Upper lobe of left lung (tissue), 6 donors: ENCODE measurements around the gene SLC25A30. TPM values are rescaled to one million over a fixed set of nuclear protein-coding genes. Genes with fewer than 3 reads are reported as not detected.

Experiments used
- ATAC-seq, 2 donors: fragments of 200-7000 bp; cut with Tn5 transposase; one replicate each; pipeline ENCODE4 v1.9.1; 2022; ENCODE audit warnings: mild to moderate bottlenecking in 2 of 2, moderate library complexity in 2 of 2; ENCODE audit not compliant: low FRiP score in 2 of 2
- DNase-seq, 2 donors: peaks; one replicate each; pipeline ENCODE4 v3.0.0-alpha.2; 2019 to 2020
- H3K27ac ChIP-seq, 4 donors: fragments of 200-600 bp; sonication (generic); one replicate each; pipeline ENCODE4 v1.5.1; 2016 to 2019
- H3K27me3 ChIP-seq, 4 donors: fragments of 200-600 bp; sonication (generic); one replicate each; pipeline ENCODE4 v1.5.1; 2017 to 2019
- H3K36me3 ChIP-seq, 4 donors: fragments of 200-600 bp; sonication (generic); one replicate each; pipeline ENCODE4 v1.5.1; 2016 to 2019
- H3K4me1 ChIP-seq, 4 donors: fragments of 200-600 bp; sonication (generic); one replicate each; pipeline ENCODE4 v1.5.1; 2018 to 2019
- H3K4me3 ChIP-seq, 4 donors: fragments of 200-600 bp; sonication (generic); one replicate each; pipeline ENCODE4 v1.5.1; 2017 to 2019; ENCODE audit warnings: mild to moderate bottlenecking in 2 of 4, moderate library complexity in 1 of 4
- H3K9me3 ChIP-seq, 4 donors: fragments of 200-600 bp; sonication (generic); one replicate each; pipeline ENCODE4 v1.5.1; 2018 to 2019
- EP300 ChIP-seq, 4 donors: sonication (generic); formaldehyde crosslinking; IDR thresholded peaks; one replicate each; pipeline ENCODE4 v1.5.1; 2017; ENCODE audit warnings: antibody characterized with exemption in 4 of 4, control low read depth in 2 of 4
- POLR2A ChIP-seq, 4 donors: fragments of 450-650 bp; IDR thresholded peaks; one replicate each; pipeline ENCODE4 v1.5.1; 2016 to 2017; ENCODE audit warnings: antibody characterized with exemption in 4 of 4, mild to moderate bottlenecking in 2 of 4
- POLR2AphosphoS5 ChIP-seq, 2 donors: sonication (generic); formaldehyde crosslinking; IDR thresholded peaks; one replicate each; pipeline ENCODE4 v1.5.1; 2017; ENCODE audit warnings: antibody characterized with exemption in 2 of 2
- WGBS, 2 donors: methylation state at CpG; one replicate each; pipeline ENCODE4 v1.1.5; 2017 to 2018; 5-methylcytosine and 5-hydroxymethylcytosine counted together
- total RNA-seq, 6 donors: library from RNA; depleted of rRNA in 4 of 6; stranded (reverse); fragments of >200 nt in 4 of 6; gene quantifications; one replicate each; pipeline versions ENCODE4 v1.1.0 to v1.2.1, GENCODE V29; 2016 to 2021
- TF ChIP-seq, protein P1 (sequence below), 6 experiments: fragments of 450-650 bp in 4 of 6; fragments of 200-600 bp in 2 of 6; sonication (generic) in 2 of 6; IDR thresholded peaks; one replicate each; pipeline ENCODE4 v1.5.1; 2016 to 2019; ENCODE audit warnings: antibody characterized with exemption in 6 of 6
- donor health status: DM: no; HTN: no; CAD: no; lungs with moderate emphysema.
- donor health status: DM: no; HTN: yes; CAD: no; lungs with severe emphysema.

SLC25A30 gene
- total RNA-seq, 6 donors from 2014 or later: 3.8 to 25.1 (median 16.8) TPM

DNA sequence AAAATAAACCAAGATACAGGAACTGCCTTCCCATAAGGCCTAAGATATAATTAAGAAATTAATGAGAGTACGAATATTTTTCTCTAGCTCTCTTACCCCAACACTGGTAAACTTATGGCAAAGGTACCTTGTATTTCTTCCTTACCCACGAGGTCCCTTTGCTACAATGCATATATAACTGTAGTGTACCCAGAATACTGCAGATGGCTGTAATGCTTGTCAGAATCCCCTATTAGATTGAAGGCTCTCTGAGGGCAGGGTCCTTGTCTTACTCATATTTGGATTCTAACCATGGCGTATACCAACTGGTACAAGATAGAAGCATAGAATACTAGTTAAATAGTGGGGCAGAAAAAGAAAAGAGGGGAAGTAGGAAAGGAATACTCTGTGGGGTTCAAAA is 15.1 kb downstream of the SLC25A30 start:
- no peaks in the 10 kb centered on the region for H3K4me1 ChIP-seq
- no peaks in the 10 kb centered on the region for H3K27me3 ChIP-seq
- H3K9me3 ChIP-seq: no peaks in the 10 kb centered on the region
- H3K36me3 ChIP-seq: peaks cover 14 to 82% (median 31%) of the 10 kb centered on the region in 4 donors
- ATAC-seq (no peak), DNase-seq (no peak)
- no peak overlapping the region for H3K27ac ChIP-seq
- WGBS, 2 donors: 87 to 90% methylated on average over 3 of the region's 3 CpGs
- TF ChIP-seq POLR2AphosphoS5 (IDR thresholded peaks at IDR 0.05) (no peak), EP300 (IDR thresholded peaks at IDR 0.05) (no peak), POLR2A (IDR thresholded peaks at IDR 0.05) (no peak)
- TF ChIP-seq, protein P1, sequence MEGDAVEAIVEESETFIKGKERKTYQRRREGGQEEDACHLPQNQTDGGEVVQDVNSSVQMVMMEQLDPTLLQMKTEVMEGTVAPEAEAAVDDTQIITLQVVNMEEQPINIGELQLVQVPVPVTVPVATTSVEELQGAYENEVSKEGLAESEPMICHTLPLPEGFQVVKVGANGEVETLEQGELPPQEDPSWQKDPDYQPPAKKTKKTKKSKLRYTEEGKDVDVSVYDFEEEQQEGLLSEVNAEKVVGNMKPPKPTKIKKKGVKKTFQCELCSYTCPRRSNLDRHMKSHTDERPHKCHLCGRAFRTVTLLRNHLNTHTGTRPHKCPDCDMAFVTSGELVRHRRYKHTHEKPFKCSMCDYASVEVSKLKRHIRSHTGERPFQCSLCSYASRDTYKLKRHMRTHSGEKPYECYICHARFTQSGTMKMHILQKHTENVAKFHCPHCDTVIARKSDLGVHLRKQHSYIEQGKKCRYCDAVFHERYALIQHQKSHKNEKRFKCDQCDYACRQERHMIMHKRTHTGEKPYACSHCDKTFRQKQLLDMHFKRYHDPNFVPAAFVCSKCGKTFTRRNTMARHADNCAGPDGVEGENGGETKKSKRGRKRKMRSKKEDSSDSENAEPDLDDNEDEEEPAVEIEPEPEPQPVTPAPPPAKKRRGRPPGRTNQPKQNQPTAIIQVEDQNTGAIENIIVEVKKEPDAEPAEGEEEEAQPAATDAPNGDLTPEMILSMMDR (IDR thresholded peaks at IDR 0.05): no peak
- H3K4me3 ChIP-seq: no peak overlapping the region

DNA sequence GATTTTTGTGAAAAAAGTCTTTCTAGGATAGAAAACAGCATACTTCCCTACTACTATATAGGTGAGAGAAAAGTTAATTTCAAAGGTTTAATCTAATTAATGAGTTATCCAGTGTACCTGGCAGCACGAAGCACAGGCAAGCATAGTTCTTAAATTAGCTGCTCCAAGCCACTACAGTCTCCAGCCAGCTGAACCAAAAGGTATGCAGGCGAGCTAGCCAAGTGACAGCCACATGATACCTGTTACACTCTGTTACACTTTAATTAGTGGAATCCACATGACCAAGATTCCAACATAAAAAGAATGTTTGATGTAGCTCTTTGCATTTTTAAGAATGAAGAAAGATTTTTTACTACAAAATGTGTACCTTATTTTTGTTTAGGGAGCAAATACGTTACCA is 15.5 kb downstream of the SLC25A30 start:
- H3K4me1 ChIP-seq: no peaks in the 10 kb centered on the region
- H3K4me3 ChIP-seq: no peak overlapping the region
- DNase-seq (no peak), ATAC-seq (no peak)
- H3K27me3 ChIP-seq: no peaks in the 10 kb centered on the region
- peaks cover 12 to 82% (median 31%) of the 10 kb centered on the region in 4 donors for H3K36me3 ChIP-seq
- TF ChIP-seq, protein P1 (IDR thresholded peaks at IDR 0.05): no peak
- no peak for TF ChIP-seq POLR2A (IDR thresholded peaks at IDR 0.05)
- no peak for TF ChIP-seq EP300 (IDR thresholded peaks at IDR 0.05)
- no peak for TF ChIP-seq POLR2AphosphoS5 (IDR thresholded peaks at IDR 0.05)
- no peak overlapping the region for H3K27ac ChIP-seq
- 83% methylated on average over 3 of the region's 3 CpGs for WGBS, 2 donors
- no peaks in the 10 kb centered on the region for H3K9me3 ChIP-seq

DNA sequence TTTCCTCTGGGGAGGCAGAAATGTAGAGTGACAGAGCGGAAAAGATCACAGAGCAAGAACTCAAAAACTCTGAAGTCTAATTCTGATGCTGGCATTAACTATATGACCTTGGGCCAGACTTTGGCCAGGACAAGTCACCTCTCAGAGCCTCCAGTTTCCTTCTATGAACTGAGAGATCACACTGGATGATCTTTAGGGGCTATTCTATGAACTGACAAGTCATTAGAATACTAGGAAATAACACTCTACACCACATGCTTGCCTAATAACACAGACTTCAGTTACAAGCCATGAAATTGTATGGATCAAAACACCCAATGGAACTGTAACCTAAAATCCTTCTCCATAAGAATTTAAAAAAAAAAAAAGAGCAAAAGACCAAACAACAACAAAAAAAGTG is 16.9 kb downstream of the SLC25A30 start:
- TF ChIP-seq, protein P1 (IDR thresholded peaks at IDR 0.05): no peak
- TF ChIP-seq POLR2A (IDR thresholded peaks at IDR 0.05) (no peak), POLR2AphosphoS5 (IDR thresholded peaks at IDR 0.05) (no peak)
- ATAC-seq (no peak), DNase-seq (no peak)
- no peaks in the 10 kb centered on the region for H3K27me3 ChIP-seq
- H3K4me3 ChIP-seq: no peak overlapping the region
- peaks cover 8 to 80% (median 25%) of the 10 kb centered on the region in 4 donors for H3K36me3 ChIP-seq
- peaks cover 0 to 9% (median 4%) of the 10 kb centered on the region in 4 donors for H3K4me1 ChIP-seq
- H3K9me3 ChIP-seq: no peaks in the 10 kb centered on the region
- WGBS, 2 donors: 92 to 100% methylated on average over 1 of the region's 1 CpG
- H3K27ac ChIP-seq: peak overlapping the region in 1 of 4 donors; percentile 34

DNA sequence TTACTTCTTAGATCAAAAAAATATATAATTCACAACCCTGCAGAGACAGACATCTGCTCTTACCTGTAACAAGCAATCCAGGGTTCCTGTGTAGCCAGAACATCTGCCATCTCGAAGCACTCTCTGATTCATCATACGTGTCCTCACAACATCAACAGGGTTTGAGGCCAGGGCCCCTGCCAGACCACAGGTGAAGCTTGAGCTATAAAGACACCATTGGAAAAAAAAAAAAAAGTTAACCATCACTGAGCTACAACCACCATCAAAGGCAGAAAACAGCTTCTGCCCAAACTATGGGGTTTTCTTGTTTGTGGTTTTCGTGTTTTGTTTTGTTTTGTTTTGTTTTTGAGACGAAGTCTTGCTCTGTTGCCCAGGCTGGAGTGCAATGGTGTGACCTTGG is 19.3 kb downstream of the SLC25A30 start:
- Histone ChIP-seq H3K36me3 (peaks cover 0 to 71% (median 22%) of the 10 kb centered on the region in 4 donors), H3K27me3 (no peaks in the 10 kb centered on the region), H3K4me1 (peaks cover 0 to 12% (median 11%) of the 10 kb centered on the region in 4 donors), H3K27ac (no peak overlapping the region), H3K9me3 (no peaks in the 10 kb centered on the region), H3K4me3 (no peak overlapping the region)
- DNase-seq (no peak), ATAC-seq (no peak)
- TF ChIP-seq POLR2A (IDR thresholded peaks at IDR 0.05) (no peak), EP300 (IDR thresholded peaks at IDR 0.05) (no peak), POLR2AphosphoS5 (IDR thresholded peaks at IDR 0.05) (no peak)
- 83 to 84% methylated on average over 4 of the region's 4 CpGs for WGBS, 2 donors

DNA sequence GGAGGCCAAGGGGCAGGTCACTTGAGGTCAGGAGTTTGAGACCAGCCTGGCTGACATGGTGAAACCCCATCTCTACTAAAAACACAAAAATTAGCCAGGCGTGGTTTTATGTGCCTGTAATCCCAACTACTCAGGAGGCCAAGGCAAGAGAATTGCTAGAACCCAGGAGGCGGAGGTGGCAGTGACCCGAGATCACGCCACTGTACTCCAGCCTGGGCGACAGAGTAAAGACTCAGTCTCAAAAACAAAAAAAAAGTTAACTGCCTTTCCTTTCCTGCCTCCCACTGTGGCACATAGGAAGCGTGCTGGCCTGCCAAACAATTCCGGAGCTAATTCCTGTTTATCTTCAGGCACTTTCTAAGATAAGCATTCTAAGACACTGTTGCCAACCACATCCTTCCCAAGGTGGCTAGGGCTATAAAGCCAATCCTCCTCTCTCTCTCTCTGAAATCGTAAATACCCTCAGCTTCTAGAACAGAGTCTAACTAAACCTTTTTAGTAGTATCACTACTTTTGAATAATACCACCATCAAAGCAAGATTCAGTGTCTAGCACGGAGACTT is 21.6 kb downstream of the SLC25A30 start:
- H3K9me3 ChIP-seq: no peaks in the 10 kb centered on the region
- TF ChIP-seq, protein P1 (IDR thresholded peaks at IDR 0.05): no peak
- peak in 2 of 4 donors; percentile 41 to 78 for TF ChIP-seq EP300 (IDR thresholded peaks at IDR 0.05)
- peak; percentile 17 to 85 for TF ChIP-seq POLR2AphosphoS5 (IDR thresholded peaks at IDR 0.05)
- no peak for TF ChIP-seq POLR2A (IDR thresholded peaks at IDR 0.05)
- WGBS, 2 donors: 42 to 43% methylated on average over 9 of the region's 9 CpGs
- DNase-seq (no peak), ATAC-seq (no peak)
- H3K27me3 ChIP-seq: no peaks in the 10 kb centered on the region
- peaks cover 0 to 62% (median 22%) of the 10 kb centered on the region in 4 donors for H3K36me3 ChIP-seq
- peak overlapping the region in 2 of 4 donors; percentile 33 to 46 for H3K27ac ChIP-seq
- H3K4me1 ChIP-seq: peaks cover 0 to 12% (median 11%) of the 10 kb centered on the region in 4 donors
- H3K4me3 ChIP-seq: no peak overlapping the region
